A549 (cell line): ENCODE results near the gene SLC2A10. TPM values are rescaled to one million over a fixed set of nuclear protein-coding genes. Genes with fewer than 3 reads are reported as not detected.

ENCODE experiments used
- ATAC-seq, 2 experiments: fragments of 200-7000 bp in 1 of 2; fragments of >200 bp in 1 of 2; cut with Nextera tagmentation in 1 of 2; cut with Tn5 transposase in 1 of 2; 3 replicates each; pipeline versions ENCODE4 v1.8.0 to v1.9.1; 2018 to 2020; ENCODE audit warnings: mild to moderate bottlenecking in 1 of 2, moderate library complexity in 1 of 2
- CTCF ChIA-PET: fragments of 300-600 bp; sonication (Branson Sonifier 250); formaldehyde crosslinking; extraction: SDS; loops from one replicate; lab custom pipeline; 2021; ENCODE audit warnings: antibody characterized with exemption, inconsistent platforms; lab: Yijun Ruan, JAX
- POLR2A ChIA-PET: fragments of 350-600 bp; formaldehyde crosslinking; extraction: SDS; loops from one replicate; lab custom pipeline; 2021; ENCODE audit warnings: antibody characterized with exemption, inconsistent platforms; lab: Yijun Ruan, JAX
- DNase-seq, 2 experiments: peaks; one replicate each; pipeline versions ENCODE4 v3.0.0 to v3.0.0-alpha.2; 2011 to 2016; ENCODE audit warnings: low read depth in 1 of 2, low spot score in 1 of 2
- FAIRE-seq: peaks from 2 replicates; lab custom pipeline; 2011; peaks lifted over from hg19 to GRCh38; lab: Jason Lieb, UNC
- H3K27ac ChIP-seq, 2 experiments: fragments of >200 bp; sonication (Bioruptor Twin); formaldehyde crosslinking; 3 replicates each; pipeline ENCODE4 v1.5.1; 2016 to 2017
- H3K4me1 ChIP-seq: fragments of >200 bp; sonication (Bioruptor Twin); formaldehyde crosslinking; 3 replicates; pipeline ENCODE4 v1.6.1; 2016
- H3K4me2 ChIP-seq: fragments of >200 bp; sonication (Bioruptor Twin); formaldehyde crosslinking; 3 replicates; pipeline ENCODE4 v1.6.1; 2016
- H3K4me3 ChIP-seq: fragments of >200 bp; sonication (Bioruptor Twin); formaldehyde crosslinking; 3 replicates; pipeline ENCODE4 v1.5.1; 2016
- H3K9me3 ChIP-seq: fragments of >200 bp; sonication (Bioruptor Twin); formaldehyde crosslinking; 3 replicates; pipeline ENCODE4 v1.6.1; 2016
- CBX2 ChIP-seq: fragments of 200-600 bp; sonication (generic); IDR thresholded peaks from 2 replicates; pipeline ENCODE4 v1.6.1; 2016; ENCODE audit warnings: low read depth, mild to moderate bottlenecking, borderline replicate concordance
- CHD4 ChIP-seq: fragments of 200-600 bp; sonication (generic); IDR thresholded peaks from 2 replicates; pipeline ENCODE4 v1.6.1; 2016; ENCODE audit warnings: antibody characterized with exemption, mild to moderate bottlenecking, borderline replicate concordance
- CTCF ChIP-seq: fragments of >200 bp; sonication (Bioruptor Twin); formaldehyde crosslinking; IDR thresholded peaks from 3 replicates; pipeline ENCODE4 v1.5.1; 2016
- EP300 ChIP-seq, 2 experiments: fragments of >200 bp; sonication (Bioruptor Twin); formaldehyde crosslinking; IDR thresholded peaks; 2 replicates in 1 of 2; 3 replicates in 1 of 2; pipeline ENCODE4 v1.6.1; 2016 to 2017
- FOSB ChIP-seq: fragments of 250-450 bp; sonication (Bioruptor Pico); IDR thresholded peaks from 2 replicates; pipeline ENCODE4 v1.5.0; 2020; ENCODE audit warnings: mild to moderate bottlenecking, moderate library complexity
- FOSL2 ChIP-seq, 2 experiments: fragments of 450-650 bp in 1 of 2; fragments of >200 bp in 1 of 2; sonication (Bioruptor Twin) in 1 of 2; formaldehyde crosslinking; IDR thresholded peaks; 2 replicates each; pipeline versions ENCODE4 v1.5.0 to v1.6.1; 2016 to 2020; ENCODE audit warnings: mild to moderate bottlenecking in 1 of 2, moderate library complexity in 1 of 2
- FOXS1 ChIP-seq: fragments of 250-450 bp; sonication (Bioruptor Pico); IDR thresholded peaks from 2 replicates; pipeline ENCODE4 v1.5.0; 2020; ENCODE audit warnings: mild to moderate bottlenecking, moderate library complexity
- GATA3 ChIP-seq: IDR thresholded peaks from 2 replicates; pipeline ENCODE4 v1.6.1; 2012; ENCODE audit warnings: borderline replicate concordance
- HMGXB4 ChIP-seq: fragments of 250-450 bp; sonication (Bioruptor Pico); IDR thresholded peaks from 2 replicates; pipeline ENCODE4 v1.5.0; 2021; ENCODE audit warnings: mild to moderate bottlenecking, moderate library complexity, borderline replicate concordance
- HOXB13 ChIP-seq: fragments of 250-450 bp; sonication (Bioruptor Pico); IDR thresholded peaks from 2 replicates; pipeline ENCODE4 v1.5.0; 2020; ENCODE audit warnings: low read depth, mild to moderate bottlenecking, moderate library complexity
- HOXB5 ChIP-seq: fragments of 250-450 bp; sonication (Bioruptor Pico); IDR thresholded peaks from 2 replicates; pipeline ENCODE4 v1.5.0; 2020; ENCODE audit warnings: mild to moderate bottlenecking, moderate library complexity
- MAFK ChIP-seq: fragments of 450-650 bp; IDR thresholded peaks from 2 replicates; pipeline ENCODE4 v1.6.1; 2014; ENCODE audit not compliant: partially characterized antibody
- PHF8 ChIP-seq: fragments of 200-600 bp; sonication (generic); IDR thresholded peaks from 2 replicates; pipeline ENCODE4 v1.6.1; 2016; ENCODE audit warnings: low read depth, mild to moderate bottlenecking, antibody characterized with exemption, moderate library complexity, borderline replicate concordance
- RARB ChIP-seq: fragments of 250-450 bp; sonication (Bioruptor Pico); IDR thresholded peaks from 2 replicates; pipeline ENCODE4 v1.8.0; 2021; ENCODE audit warnings: mild to moderate bottlenecking, moderate library complexity
- RFX5 ChIP-seq: fragments of 450-650 bp; IDR thresholded peaks from 2 replicates; pipeline ENCODE4 v1.7.1; 2014; ENCODE audit warnings: antibody characterized with exemption, mild to moderate bottlenecking, moderate library complexity
- SMC3 ChIP-seq: fragments of >200 bp; sonication (Bioruptor Twin); formaldehyde crosslinking; IDR thresholded peaks from 3 replicates; pipeline ENCODE4 v1.6.1; 2018; ENCODE audit warnings: inconsistent platforms
- WGBS: methylation state at CpG from one replicate; pipeline ENCODE4 v1.1.6; 2017; ENCODE audit errors: missing lambda C conversion rate; 5-methylcytosine and 5-hydroxymethylcytosine counted together
- polyA plus RNA-seq, 4 experiments: library from polyadenylated mRNA; depleted of rRNA in 3 of 4; stranded (reverse); fragments of >200 nt; fragmentation: RNase III in 1 of 4; extraction: RNeasy Plus Mini Kit Qiagen cat#74134 plus additional on column Dnase treatment in 1 of 4; gene quantifications; 2 replicates in 3 of 4; 3 replicates in 1 of 4; pipeline ENCODE4 v1.2.3, GENCODE V29; 2011 to 2017

SLC2A10 gene
- polyA plus RNA-seq, 2 of the 4 experiments (the other 2 are of a cell fraction), result 0.01 TPM; not detected in 1

GRCh38 chr20:46671866-46672542, 37.4 kb upstream of the SLC2A10 start:
- POLR2A ChIA-PET, result interaction anchor here (0.6 kb wide), 1 partner anchor 186 kb away, joined by 3 read pairs; no protein-coding TSS in a partner anchor
- Histone ChIP-seq H3K9me3 (peaks cover 24% of the 10 kb centered on the region), H3K27ac (no peak overlapping the region), H3K4me3 (no peak overlapping the region), H3K4me2 (no peak overlapping the region), H3K4me1 (no peaks in the 10 kb centered on the region)
- DNase-seq (no peak), ATAC-seq (no peak), FAIRE-seq (no peak)
- no peak for TF ChIP-seq MAFK
- no peak for TF ChIP-seq RARB
- TF ChIP-seq SMC3, result no peak
- no peak for TF ChIP-seq FOSL2 (IDR thresholded peaks at IDR 0.05)
- TF ChIP-seq FOSL2 (CRISPR knock-in tag; IDR thresholded peaks at IDR 0.05), result no peak
- TF ChIP-seq CTCF, result no peak
- no peak for TF ChIP-seq RFX5
- CTCF ChIA-PET, result interaction anchor here (0.7 to 2.0 kb wide), 5 partner anchors 8 to 152 kb away, joined by 4 to 14 read pairs (median 5); partner anchors contain the start of gene TP53RK
- WGBS, result 36% methylated on average over 3 of the region's 3 CpGs

GRCh38 chr20:46672543-46673148, 36.8 kb upstream of the SLC2A10 start:
- POLR2A ChIA-PET, result no interaction called here
- no peak for DNase-seq
- H3K9me3 ChIP-seq, result peaks cover 24% of the 10 kb centered on the region
- WGBS, result 27% methylated on average over 3 of the region's 5 CpGs
- CTCF ChIA-PET, result interaction anchor here (1.3 to 2.0 kb wide), 4 partner anchors 9 to 152 kb away, joined by 4 to 14 read pairs (median 6); no protein-coding TSS in a partner anchor
- no peak for ATAC-seq
- FAIRE-seq, result no peak
- no peaks in the 10 kb centered on the region for H3K4me1 ChIP-seq
- H3K4me2 ChIP-seq, result no peak overlapping the region
- no peak overlapping the region for H3K4me3 ChIP-seq
- TF ChIP-seq CHD4 (no peak), GATA3 (no peak), FOSB (CRISPR knock-in tag) (no peak), PHF8 (no peak), HMGXB4 (CRISPR knock-in tag) (no peak), FOXS1 (CRISPR knock-in tag) (no peak), CBX2 (no peak)
- TF ChIP-seq, all 56 proteins: peak for 0
- no peak overlapping the region for H3K27ac ChIP-seq

GRCh38 chr20:46673394-46674252, 35.8 kb upstream of the SLC2A10 start:
- Histone ChIP-seq H3K4me2 (no peak overlapping the region), H3K27ac (no peak overlapping the region), H3K9me3 (peaks cover 24% of the 10 kb centered on the region), H3K4me3 (no peak overlapping the region), H3K4me1 (no peaks in the 10 kb centered on the region)
- 51% methylated on average over 11 of the region's 11 CpGs for WGBS
- ChIA-PET CTCF (interaction anchor here (1.5 to 2.0 kb wide), 3 partner anchors 8 to 111 kb away, joined by 5 to 14 read pairs (median 6); no protein-coding TSS in a partner anchor), POLR2A (no interaction called here)
- FAIRE-seq (no peak), DNase-seq (no peak), ATAC-seq (no peak)
- no peak for TF ChIP-seq FOSB (CRISPR knock-in tag)
- no peak for TF ChIP-seq EP300 (IDR thresholded peaks at IDR 0.05)
- no peak for TF ChIP-seq HOXB5
- no peak for TF ChIP-seq HOXB13 (CRISPR knock-in tag)
- TF ChIP-seq CTCF, result no peak
